Pancreas (tissue), 10 donors: ENCODE results near the gene SH3RF3. TPM values are rescaled to one million over a fixed set of nuclear protein-coding genes. Genes with fewer than 3 reads are reported as not detected.
A peak's percentile ranks its signal among the peaks of the same experiment; 100 is the strongest.

Experiments
- ATAC-seq, 4 donors: fragments of 200-7000 bp; cut with Tn5 transposase; one replicate each; pipeline versions ENCODE4 v1.8.0 to v1.9.1; 2020; ENCODE audit warnings: mild to moderate bottlenecking in 4 of 4, moderate library complexity in 4 of 4
- DNase-seq, 6 donors: peaks; one replicate each; pipeline ENCODE4 v3.0.0-alpha.2; 2020
- FAIRE-seq: peaks from 2 replicates; lab custom pipeline; 2012; peaks lifted over from hg19 to GRCh38; lab: Jason Lieb, UNC
- H3K27ac ChIP-seq, 4 donors: fragments of 200-600 bp; sonication (generic); 1 replicate in 3 of 4; 2 replicates in 1 of 4; pipeline versions ENCODE4 v1.5.0 to v1.8.0; 2020
- H3K27me3 ChIP-seq, 4 donors: fragments of 200-600 bp; one replicate each; pipeline ENCODE4 v1.8.0; 2021
- H3K36me3 ChIP-seq, 3 donors: fragments of 200-600 bp; sonication (generic) in 1 of 3; one replicate each; pipeline versions ENCODE4 v1.5.0 to v1.8.0; 2020 to 2021
- H3K4me1 ChIP-seq, 3 donors: fragments of 200-600 bp; one replicate each; pipeline ENCODE4 v1.8.0; 2021
- H3K4me3 ChIP-seq, 4 donors: fragments of 200-600 bp; sonication (generic) in 2 of 4; one replicate each; pipeline versions ENCODE4 v1.5.0 to v1.8.0; 2020 to 2021
- H3K9me3 ChIP-seq, 4 donors: fragments of 200-600 bp; one replicate each; pipeline ENCODE4 v1.8.0; 2021
- CTCF ChIP-seq, 4 donors: fragments of 200-600 bp; sonication (generic) in 3 of 4; IDR thresholded peaks; one replicate each; pipeline versions ENCODE4 v1.5.0 to v1.8.0; 2021; ENCODE audit warnings: antibody characterized with exemption in 4 of 4
- WGBS, 2 donors: extraction: QIAGEN DNeasy Blood & Tissue Kit; methylation state at CpG; one replicate each; pipeline ENCODE4 v1.1.7; 2013; 5-methylcytosine and 5-hydroxymethylcytosine counted together
- intact Hi-C, 3 donors: fragments of 100-400 bp; cut with DNase I; formaldehyde crosslinking; loops; one replicate each; pipeline versions ENCODE4 v1.11.1 to v1.14.2; 2022
- polyA plus RNA-seq, 2 donors: library from polyadenylated mRNA; stranded (reverse); fragments of 200-250 nt; gene quantifications; one replicate each; pipeline ENCODE4 v1.2.3, GENCODE V29; 2013
- total RNA-seq, 6 donors: library from RNA; stranded (reverse); fragmentation: NEBNext Ultra II Directional in 4 of 6; extraction: Animal tissue kit (Norgen Biotek cat#: 25700) in 4 of 6; gene quantifications; one replicate each; pipeline versions ENCODE4 v1.2.1 to v1.2.4, GENCODE V29; 2021 to 2023
- donor health status: healthy with polysubstance abuse.
- donor health status: DM: no; HTN: no; CAD: no; lungs with moderate emphysema.
- donor health status: DM: no; HTN: no; CAD: no.
- donor health status: control.
- donor health status: control.
- donor health status: Bipolar disorder and iron deficiency.
- donor health status: DM: yes; HTN: yes; CAD: no.
- donor health status: DM: no; HTN: no; CAD: no.
- donor health status: DM: no; HTN: no; CAD: no.
- donor health status: DM: yes; HTN: yes; CAD: no.

The SH3RF3 gene
- total and polyA plus RNA-seq, 8 donors: 1.1 to 3.5 (median 1.8) TPM

GRCh38 chr2:109352898-109353689, 224.1 kb downstream of the SH3RF3 start:
- H3K9me3 ChIP-seq: no peaks in the 10 kb centered on the region
- ATAC-seq (no peak), DNase-seq (peak in 2 of 6 donors; percentile 9 to 40), FAIRE-seq (no peak)
- intact Hi-C loops: no loop called here
- no peaks in the 10 kb centered on the region for H3K36me3 ChIP-seq
- peaks cover 0 to 5% (median 0%) of the 10 kb centered on the region in 3 donors for H3K4me1 ChIP-seq
- no peak overlapping the region for H3K27ac ChIP-seq
- no peaks in the 10 kb centered on the region for H3K27me3 ChIP-seq
- H3K4me3 ChIP-seq: no peak overlapping the region
- WGBS, 2 donors: 86% methylated on average over 14 of the region's 14 CpGs
- TF ChIP-seq CTCF (IDR thresholded peaks at IDR 0.05): no peak

GRCh38 chr2:109353806-109354745, 225.1 kb downstream of the SH3RF3 start:
- DNase-seq (no peak), ATAC-seq (no peak), FAIRE-seq (no peak)
- H3K27ac ChIP-seq: no peak overlapping the region
- no peaks in the 10 kb centered on the region for H3K36me3 ChIP-seq
- no peaks in the 10 kb centered on the region for H3K9me3 ChIP-seq
- 89 to 92% methylated on average over 22 of the region's 22 CpGs for WGBS, 2 donors
- H3K27me3 ChIP-seq: no peaks in the 10 kb centered on the region
- TF ChIP-seq CTCF (IDR thresholded peaks at IDR 0.05): no peak
- H3K4me1 ChIP-seq: peaks cover 0 to 5% (median 0%) of the 10 kb centered on the region in 3 donors
- H3K4me3 ChIP-seq: no peak overlapping the region
- intact Hi-C loops: no loop called here

- intact Hi-C loops: no loop called here
- no peak for TF ChIP-seq CTCF (IDR thresholded peaks at IDR 0.05)
- H3K36me3 ChIP-seq: no peaks in the 10 kb centered on the region
- FAIRE-seq (no peak), ATAC-seq (no peak), DNase-seq (no peak)
- peaks cover 0 to 5% (median 0%) of the 10 kb centered on the region in 3 donors for H3K4me1 ChIP-seq
- no peak overlapping the region for H3K27ac ChIP-seq
- no peak overlapping the region for H3K4me3 ChIP-seq
- H3K9me3 ChIP-seq: no peaks in the 10 kb centered on the region
- H3K27me3 ChIP-seq: no peaks in the 10 kb centered on the region
- 75 to 83% methylated on average over 8 of the region's 8 CpGs for WGBS, 2 donors
Measured at GRCh38 chr2:109355192-109355843, 226.3 kb downstream of the SH3RF3 start.

- Histone ChIP-seq H3K4me3 (no peak overlapping the region), H3K36me3 (no peaks in the 10 kb centered on the region), H3K27me3 (no peaks in the 10 kb centered on the region), H3K27ac (no peak overlapping the region), H3K4me1 (no peaks in the 10 kb centered on the region), H3K9me3 (no peaks in the 10 kb centered on the region)
- WGBS, 2 donors: 82 to 90% methylated on average over 7 of the region's 7 CpGs
- DNase-seq: no peak
- intact Hi-C loops: no loop called here
- no peak for FAIRE-seq
- ATAC-seq: no peak
- TF ChIP-seq CTCF (IDR thresholded peaks at IDR 0.05): no peak
Measured at GRCh38 chr2:109356324-109357035, 227.5 kb downstream of the SH3RF3 start.
